Psoas muscle (tissue), 8 donors: Measurements from ENCODE around the gene SCRN2. TPM values are rescaled to one million over a fixed set of nuclear protein-coding genes. Genes with fewer than 3 reads are reported as not detected.

ENCODE experiments used
- ATAC-seq, 4 donors: fragments of 200-7000 bp; cut with Tn5 transposase; one replicate each; pipeline ENCODE4 v1.9.1; 2020; ENCODE audit warnings: moderate library complexity in 3 of 4, mild to moderate bottlenecking in 2 of 4
- DNase-seq, 2 donors: peaks; one replicate each; pipeline ENCODE4 v3.0.0-alpha.2; 2020
- H3K27ac ChIP-seq: fragments of 200-600 bp; one replicate; pipeline ENCODE4 v1.8.0; 2022
- H3K27me3 ChIP-seq, 3 donors: fragments of 200-600 bp in 1 of 3; one replicate each; pipeline versions ENCODE4 v1.6.1 to v1.8.0; 2013 to 2022; ENCODE audit warnings: low read length in 2 of 3, mild to moderate bottlenecking in 2 of 3, moderate library complexity in 1 of 3; ENCODE audit not compliant: insufficient read depth in 3 of 3
- H3K36me3 ChIP-seq, 2 donors: fragments of 200-600 bp in 1 of 2; one replicate each; pipeline versions ENCODE4 v1.6.1 to v1.8.0; 2013 to 2022; ENCODE audit warnings: low read depth in 1 of 2, mild to moderate bottlenecking in 1 of 2, moderate library complexity in 1 of 2; ENCODE audit not compliant: insufficient read depth in 1 of 2
- H3K4me1 ChIP-seq: fragments of 200-600 bp; one replicate; pipeline ENCODE4 v1.8.0; 2022
- H3K4me3 ChIP-seq: fragments of 200-600 bp; one replicate; pipeline ENCODE4 v1.8.0; 2022; ENCODE audit warnings: mild to moderate bottlenecking
- H3K9me3 ChIP-seq: fragments of 200-600 bp; one replicate; pipeline ENCODE4 v1.8.0; 2022
- WGBS, 3 donors: extraction: QIAGEN DNeasy Blood & Tissue Kit; methylation state at CpG; one replicate each; pipeline versions ENCODE4 v1.1.6 to v1.1.7; 2013; 5-methylcytosine and 5-hydroxymethylcytosine counted together
- intact Hi-C, 2 donors: fragments of 100-400 bp; cut with DNase I; formaldehyde crosslinking; loops; one replicate each; pipeline versions ENCODE4 v1.11.0 to v1.14.2; 2022
- polyA plus RNA-seq, 3 donors: library from polyadenylated mRNA; stranded (reverse); fragments of 200-250 nt; gene quantifications; one replicate each; pipeline ENCODE4 v1.2.3, GENCODE V29; 2013
- total RNA-seq, 4 donors: library from RNA; stranded (reverse); fragmentation: NEBNext Ultra II Directional in 2 of 4; extraction: Animal tissue kit (Norgen Biotek cat#: 25700) in 2 of 4; gene quantifications; one replicate each; pipeline versions ENCODE4 v1.2.1 to v1.2.4, GENCODE V29; 2021 to 2023
- TF ChIP-seq, protein P1 (sequence below): fragments of 200-600 bp; IDR thresholded peaks from one replicate; pipeline ENCODE4 v1.8.0; 2022; ENCODE audit warnings: antibody characterized with exemption
- donor health status: healthy with polysubstance abuse.
- donor health status: DM: no; HTN: no; CAD: no; lungs with moderate emphysema.
- donor health status: Bipolar disorder and iron deficiency.
- donor health status: healthy.
- donor health status: DM: yes; HTN: yes; CAD: no.
- donor health status: DM: no; HTN: no; CAD: no.
- donor health status: DM: no; HTN: no; CAD: no.
- donor health status: DM: yes; HTN: yes; CAD: no.

SCRN2 gene
- total and polyA plus RNA-seq, 7 donors: 10.7 to 33.5 (median 17.3) TPM

DNA sequence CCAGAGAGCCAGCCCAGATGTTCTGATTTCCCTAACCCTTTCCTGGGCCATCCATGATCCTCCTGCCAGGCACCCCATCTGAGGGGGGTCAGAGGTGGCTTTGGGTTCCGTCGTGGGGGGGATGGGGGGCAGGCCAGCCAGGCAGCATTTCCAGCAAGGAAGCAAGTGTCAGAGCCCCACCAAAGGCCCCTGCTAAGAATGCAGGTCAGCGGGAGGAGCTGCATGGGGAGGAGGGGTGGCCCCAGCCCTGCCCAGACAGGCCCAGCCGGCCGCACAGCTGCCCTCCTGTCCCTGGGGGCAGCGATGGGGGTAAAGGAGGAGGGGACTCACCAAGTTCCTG is 2.3 kb upstream of the SCRN2 start:
- WGBS, 3 donors: 10 to 27% (median 25%) methylated on average over 3 to 6 of the region's 6 CpGs
- intact Hi-C loops: loop anchor here in 1 of 2 donors (10.0 kb wide), 1 partner anchor 291 kb away; no protein-coding TSS in a partner anchor
- Histone ChIP-seq H3K36me3 (peaks cover 0 to 6% of the 10 kb centered on the region in 2 donors), H3K9me3 (no peaks in the 10 kb centered on the region), H3K27me3 (peaks cover 0 to 31% (median 13%) of the 10 kb centered on the region in 3 donors), H3K4me1 (peaks cover 17% of the 10 kb centered on the region), H3K27ac (no peak overlapping the region), H3K4me3 (no peak overlapping the region)
- DNase-seq (no peak), ATAC-seq (no peak)
- TF ChIP-seq, protein P1, sequence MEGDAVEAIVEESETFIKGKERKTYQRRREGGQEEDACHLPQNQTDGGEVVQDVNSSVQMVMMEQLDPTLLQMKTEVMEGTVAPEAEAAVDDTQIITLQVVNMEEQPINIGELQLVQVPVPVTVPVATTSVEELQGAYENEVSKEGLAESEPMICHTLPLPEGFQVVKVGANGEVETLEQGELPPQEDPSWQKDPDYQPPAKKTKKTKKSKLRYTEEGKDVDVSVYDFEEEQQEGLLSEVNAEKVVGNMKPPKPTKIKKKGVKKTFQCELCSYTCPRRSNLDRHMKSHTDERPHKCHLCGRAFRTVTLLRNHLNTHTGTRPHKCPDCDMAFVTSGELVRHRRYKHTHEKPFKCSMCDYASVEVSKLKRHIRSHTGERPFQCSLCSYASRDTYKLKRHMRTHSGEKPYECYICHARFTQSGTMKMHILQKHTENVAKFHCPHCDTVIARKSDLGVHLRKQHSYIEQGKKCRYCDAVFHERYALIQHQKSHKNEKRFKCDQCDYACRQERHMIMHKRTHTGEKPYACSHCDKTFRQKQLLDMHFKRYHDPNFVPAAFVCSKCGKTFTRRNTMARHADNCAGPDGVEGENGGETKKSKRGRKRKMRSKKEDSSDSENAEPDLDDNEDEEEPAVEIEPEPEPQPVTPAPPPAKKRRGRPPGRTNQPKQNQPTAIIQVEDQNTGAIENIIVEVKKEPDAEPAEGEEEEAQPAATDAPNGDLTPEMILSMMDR: no peak

- peaks cover 13% of the 10 kb centered on the region for H3K4me1 ChIP-seq
- peaks cover 0 to 15% (median 0%) of the 10 kb centered on the region in 3 donors for H3K27me3 ChIP-seq
- intact Hi-C loops: loop anchor here (1.0 to 10.0 kb wide), 5 partner anchors 49 to 293 kb away; no protein-coding TSS in a partner anchor
- peak overlapping the region; percentile 65 for H3K27ac ChIP-seq
- peak overlapping the region; percentile 77 for H3K4me3 ChIP-seq
- ATAC-seq: peak in 1 of 4 donors; percentile 32
- TF ChIP-seq, protein P1: no peak
- DNase-seq: no peak
- 65 to 70% (median 66%) methylated on average over 16 of the region's 16 CpGs for WGBS, 3 donors
- peaks cover 0 to 22% of the 10 kb centered on the region in 2 donors for H3K36me3 ChIP-seq
- H3K9me3 ChIP-seq: no peaks in the 10 kb centered on the region
These were observed 617 bp upstream of the SCRN2 start for GRCh38 chr17:47841488-47842291.

DNA sequence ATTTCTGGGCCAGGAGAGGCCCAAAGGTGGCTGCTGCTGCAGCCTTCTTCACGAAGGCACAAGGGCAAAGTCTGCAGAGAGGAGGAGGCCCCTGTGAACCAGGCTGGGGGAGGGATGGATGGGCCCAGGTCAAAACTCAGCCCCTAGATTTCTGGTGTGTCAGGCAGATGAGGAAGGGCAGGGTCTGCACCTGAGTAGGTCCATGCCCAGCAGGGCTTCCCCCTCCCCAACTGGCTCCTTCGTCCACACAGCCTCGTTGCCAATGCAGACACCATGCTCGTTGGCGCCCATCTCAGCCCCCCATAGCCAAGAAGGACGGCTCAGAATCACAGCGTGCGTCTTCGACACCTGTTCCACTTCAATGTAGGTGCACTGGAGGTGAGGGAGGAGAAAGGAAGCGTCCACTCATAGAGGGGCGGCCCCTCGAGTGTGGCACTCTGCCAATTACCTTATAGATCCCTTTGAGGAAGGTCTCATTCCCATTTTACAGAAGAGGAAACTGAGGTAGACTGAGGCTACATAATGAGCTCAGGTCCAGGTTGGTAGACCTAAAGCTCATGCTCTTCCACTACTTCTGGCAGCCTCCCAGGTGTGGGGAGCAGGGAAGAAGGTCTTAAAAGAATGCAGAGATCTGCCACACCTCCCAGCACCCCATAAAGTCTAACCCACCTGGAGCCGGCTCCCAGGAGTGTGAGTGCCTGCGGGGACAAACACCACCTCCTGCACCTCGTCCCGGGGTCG is 902 bp downstream of the SCRN2 start:
- peak overlapping the region; percentile 77 for H3K4me3 ChIP-seq
- intact Hi-C loops: loop anchor here (2.0 to 10.0 kb wide), 3 partner anchors 51 to 295 kb away; no protein-coding TSS in a partner anchor
- H3K4me1 ChIP-seq: peaks cover 13% of the 10 kb centered on the region
- 43 to 46% (median 45%) methylated on average over 17 of the region's 17 CpGs for WGBS, 3 donors
- peak in 1 of 4 donors; percentile 3 for ATAC-seq
- DNase-seq: no peak
- TF ChIP-seq, protein P1: no peak
- peaks cover 0 to 7% (median 0%) of the 10 kb centered on the region in 3 donors for H3K27me3 ChIP-seq
- H3K27ac ChIP-seq: peak overlapping the region; percentile 65
- peaks cover 0 to 31% of the 10 kb centered on the region in 2 donors for H3K36me3 ChIP-seq
- no peaks in the 10 kb centered on the region for H3K9me3 ChIP-seq

DNA sequence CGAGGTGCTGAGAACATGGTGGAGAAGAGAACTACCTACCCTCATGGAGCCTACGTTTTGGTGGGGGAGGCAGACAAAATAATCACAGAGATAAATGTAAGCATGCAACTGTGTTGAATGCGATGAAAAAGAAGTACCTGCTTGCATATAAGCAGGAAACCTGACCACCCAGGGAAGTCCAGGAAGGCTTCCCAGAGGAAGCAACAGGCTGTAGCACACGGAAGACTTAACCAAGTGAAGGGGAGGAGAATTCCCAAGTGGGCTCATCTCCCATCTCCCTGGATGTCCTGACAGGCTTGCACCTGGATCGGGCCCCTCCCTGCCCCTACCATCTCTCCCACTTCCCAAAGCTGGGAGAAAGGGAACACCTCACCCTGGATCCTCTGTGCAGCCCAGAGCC is 2.0 kb downstream of the SCRN2 start:
- DNase-seq (no peak), ATAC-seq (no peak)
- Histone ChIP-seq H3K36me3 (peaks cover 0 to 31% of the 10 kb centered on the region in 2 donors), H3K9me3 (no peaks in the 10 kb centered on the region), H3K4me3 (no peak overlapping the region), H3K27ac (no peak overlapping the region), H3K27me3 (no peaks in the 10 kb centered on the region), H3K4me1 (peaks cover 13% of the 10 kb centered on the region)
- intact Hi-C loops: no loop called here
- TF ChIP-seq, protein P1: no peak
- 86 to 93% (median 87%) methylated on average over 5 of the region's 5 CpGs for WGBS, 3 donors
